Gastrocnemius medialis (tissue), 4 donors: ENCODE results near the gene PCDH8. TPM values are rescaled to one million over a fixed set of nuclear protein-coding genes. Genes with fewer than 3 reads are reported as not detected.

Source experiments
- ATAC-seq, 2 donors: fragments of 150-250 bp; one replicate each; pipeline ENCODE4 v1.9.1; 2016
- DNase-seq, 2 donors: peaks; one replicate each; pipeline ENCODE4 v3.0.0-alpha.2; 2019
- H3K27ac ChIP-seq, 4 donors: fragments of 200-600 bp; sonication (generic); 1 replicate in 1 of 4; 2 replicates in 3 of 4; pipeline ENCODE4 v1.5.1; 2016 to 2018; ENCODE audit warnings: mild to moderate bottlenecking in 2 of 4, moderate library complexity in 1 of 4
- H3K27me3 ChIP-seq, 3 donors: fragments of 200-600 bp; sonication (generic) in 2 of 3; 1 replicate in 1 of 3; 2 replicates in 2 of 3; pipeline versions ENCODE4 v1.5.1 to v1.6.0; 2016 to 2019; ENCODE audit warnings: mild to moderate bottlenecking in 1 of 3, moderate library complexity in 1 of 3
- H3K36me3 ChIP-seq, 2 donors: fragments of 200-600 bp; sonication (generic) in 1 of 2; one replicate each; pipeline ENCODE4 v1.5.1; 2017 to 2018
- H3K4me1 ChIP-seq, 2 donors: fragments of 200-600 bp; sonication (generic) in 1 of 2; one replicate each; pipeline ENCODE4 v1.5.1; 2016 to 2017; ENCODE audit warnings: mild to moderate bottlenecking in 2 of 2
- H3K4me3 ChIP-seq, 4 donors: fragments of 200-600 bp; sonication (generic) in 3 of 4; 1 replicate in 1 of 4; 2 replicates in 3 of 4; pipeline ENCODE4 v1.5.1; 2016 to 2019; ENCODE audit warnings: mild to moderate bottlenecking in 2 of 4
- H3K9me3 ChIP-seq, 3 donors: fragments of 200-600 bp; sonication (generic) in 2 of 3; 1 replicate in 1 of 3; 2 replicates in 2 of 3; pipeline ENCODE4 v1.5.1; 2016 to 2019
- CTCF ChIP-seq, 5 experiments: fragments of 450-650 bp in 3 of 5; fragments of 200-600 bp in 2 of 5; sonication (generic) in 2 of 5; IDR thresholded peaks in 4 of 5; conservative IDR thresholded peaks in 1 of 5; 1 replicate in 4 of 5; 2 replicates in 1 of 5; pipeline ENCODE4 v1.5.1; 2016 to 2019; ENCODE audit warnings: antibody characterized with exemption in 5 of 5, mild to moderate bottlenecking in 3 of 5, moderate library complexity in 3 of 5
- POLR2A ChIP-seq, 2 donors: fragments of 450-650 bp; IDR thresholded peaks; one replicate each; pipeline ENCODE4 v1.6.1; 2017; ENCODE audit warnings: antibody characterized with exemption in 2 of 2, mild to moderate bottlenecking in 2 of 2, moderate library complexity in 2 of 2
- in situ Hi-C, 4 donors: fragments of 200-750 bp; cut with MboI; loops; one replicate each; pipeline versions ENCODE4 v1.15.0 to v1.8.0; 2017; ENCODE audit warnings: low sequenced_read_pairs in 4 of 4
- intact Hi-C: fragments of 100-400 bp; cut with DNase I; formaldehyde crosslinking; loops from one replicate; pipeline ENCODE4 v1.15.1; 2023; ENCODE audit warnings: low total_unique reads
- microRNA counts, 2 donors: library from miRNA; unstranded; fragments of <30 nt; microRNA quantifications; one replicate each; lab custom pipeline; 2016
- microRNA-seq, 2 donors: library from miRNA; unstranded; fragments of <30 nt; microRNA quantifications; one replicate each; pipeline ENCODE4, GENCODE V29; 2016; ENCODE audit warnings: borderline replicate concordance in 2 of 2
- total RNA-seq, 4 donors: library from RNA; depleted of rRNA; stranded (reverse); fragments of >200 nt; gene quantifications; one replicate each; pipeline versions ENCODE4 v1.1.0 to v1.2.3, GENCODE V29; 2016

Gene PCDH8
- total RNA-seq, 4 donors from 2014 or later, result 0.39 TPM; not detected in 3

GRCh38 chr13:52794589-52794988 is 53.9 kb downstream of the PCDH8 start:
- no peaks in the 10 kb centered on the region for H3K27me3 ChIP-seq
- intact Hi-C loops (no loop called here), in situ Hi-C loops (no loop called here)
- no peak overlapping the region for H3K4me3 ChIP-seq
- H3K4me1 ChIP-seq, result no peaks in the 10 kb centered on the region
- no peak overlapping the region for H3K27ac ChIP-seq
- no peak for DNase-seq
- ATAC-seq, result no peak
- TF ChIP-seq CTCF (IDR thresholded peaks at IDR 0.05 in 4 of 5, conservative IDR thresholded peaks at IDR 0.05 in 1 of 5) (no peak), POLR2A (IDR thresholded peaks at IDR 0.05) (no peak)
- no peaks in the 10 kb centered on the region for H3K9me3 ChIP-seq
- no peaks in the 10 kb centered on the region for H3K36me3 ChIP-seq

DNA sequence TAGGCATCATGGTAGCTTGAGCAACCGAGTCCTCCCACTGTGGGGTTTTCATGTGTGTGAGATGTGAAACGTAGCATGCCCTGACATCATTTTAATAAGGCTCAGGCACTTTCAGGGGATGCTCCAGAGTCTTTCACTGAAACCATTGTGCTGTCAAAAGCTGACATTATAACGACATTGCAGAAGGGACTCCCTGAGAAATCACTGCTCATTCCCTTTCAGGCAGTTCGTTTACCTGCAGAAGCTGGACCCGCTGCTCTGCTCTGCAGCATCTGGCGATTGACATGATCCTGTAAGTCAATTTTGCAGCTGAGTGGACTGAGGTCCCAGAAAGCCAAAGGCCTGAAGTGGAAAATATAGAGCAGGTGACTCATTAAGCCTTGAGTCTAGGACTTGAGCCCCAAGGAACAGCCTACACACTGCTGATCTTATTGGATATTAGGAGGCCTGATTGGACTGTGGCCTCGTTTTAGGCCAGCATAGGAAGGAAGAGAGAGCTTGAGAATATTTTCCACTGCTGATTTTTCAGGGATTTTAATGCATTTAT is 54.9 kb downstream of the PCDH8 start:
- ATAC-seq (no peak), DNase-seq (no peak)
- Histone ChIP-seq H3K9me3 (no peaks in the 10 kb centered on the region), H3K36me3 (no peaks in the 10 kb centered on the region), H3K4me1 (no peaks in the 10 kb centered on the region), H3K27me3 (no peaks in the 10 kb centered on the region), H3K4me3 (no peak overlapping the region), H3K27ac (no peak overlapping the region)
- TF ChIP-seq CTCF (IDR thresholded peaks at IDR 0.05 in 4 of 5, conservative IDR thresholded peaks at IDR 0.05 in 1 of 5) (no peak), POLR2A (IDR thresholded peaks at IDR 0.05) (no peak)
- intact Hi-C loops, result no loop called here
- in situ Hi-C loops, result no loop called here

MicroRNA genes within 50 kb of the gene (microRNA counts, 767-probe panel; counts per million panel counts)
- 356 to 448 counts per million in 2 donors for microRNA hsa-miR-759 (lab: Ali Mortazavi, UCI)

Small RNA genes within 50 kb of the gene (microRNA-seq; reads per million reads assigned to microRNA genes)
- 0 reads per million in 2 donors for gene MIR759

Other genes starting within 250 kb of the PCDH8 start
- gene HNRNPA1L2, start 206.2 kb downstream of the PCDH8 start, total RNA-seq, result 1 to 10 TPM in 3 of 4 donors, under 1 TPM in 1; 0.55 to 1.3 (median 1.1) TPM
- 10 to 100 TPM; 37.5 to 48.5 (median 40.1) TPM for gene SUGT1, start 195.8 kb downstream of the PCDH8 start, total RNA-seq
- gene CNMD, start 108.8 kb downstream of the PCDH8 start, total RNA-seq, result not detected
- gene OLFM4, start 180.2 kb upstream of the PCDH8 start, total RNA-seq, result 1 to 10 TPM in 2 of 4 donors, under 1 TPM in 2; 0.07 to 1.6 (median 0.85) TPM